ENCODE results near the gene PI4KB.

The PI4KB gene

DNA sequence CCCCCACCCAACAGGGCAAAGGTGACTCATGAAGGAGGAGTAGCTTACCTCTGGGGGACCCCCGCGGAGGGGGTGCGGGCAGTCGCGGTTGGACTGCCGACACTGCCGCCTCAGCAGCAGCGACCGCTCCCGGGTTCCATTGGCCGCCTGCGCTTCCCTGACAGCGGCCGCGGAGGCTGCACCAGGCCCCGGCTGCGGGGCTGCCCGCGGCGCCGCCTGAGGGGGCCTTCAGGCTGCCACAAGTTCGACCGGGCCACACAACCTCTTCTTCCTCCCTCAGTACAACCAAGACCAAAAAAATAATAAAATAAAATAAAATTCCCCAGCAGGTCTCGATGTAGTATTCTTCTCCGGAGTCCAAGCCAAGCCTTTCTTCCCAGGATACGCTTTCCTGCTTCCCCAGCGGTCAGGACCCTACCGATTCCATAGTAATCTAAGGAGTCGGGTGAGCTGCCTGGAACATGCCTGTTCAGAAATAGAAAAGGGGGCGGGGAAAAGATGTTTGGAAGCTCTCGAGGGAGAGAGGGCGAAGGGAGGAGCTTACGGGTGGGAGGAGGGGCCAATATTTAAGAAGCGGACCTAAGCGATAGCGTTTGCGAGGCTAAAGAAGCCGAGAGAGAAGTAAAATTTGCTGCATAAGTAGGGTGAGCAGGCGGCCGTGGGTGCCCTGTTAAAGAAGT lies at the start of gene PI4KB:
Gene PI4KB (minus strand): TSS at position 194 of the 680 bp plus-strand sequence. CDS start 10,935 bp downstream, outside the sequence.
- no peaks in the 10 kb centered on the region; the same call in none of the 2 replicates for H3K36me3 ChIP-seq (ENCODE audit: insufficient read depth, low read length)
- 0 out of 2 replicates have a peak, but pooled peaks cover 6% of the 10 kb centered on the region for H3K4me1 ChIP-seq (ENCODE audit: insufficient read depth, low read length)
- peak within 1 kb of the TSS; percentile 90 for H3K9ac ChIP-seq (ENCODE audit: low read depth, low read length)
- no peaks in the 10 kb centered on the region for H3K9me3 ChIP-seq (ENCODE audit: control insufficient read depth, insufficient read depth, low read length)

DNA sequence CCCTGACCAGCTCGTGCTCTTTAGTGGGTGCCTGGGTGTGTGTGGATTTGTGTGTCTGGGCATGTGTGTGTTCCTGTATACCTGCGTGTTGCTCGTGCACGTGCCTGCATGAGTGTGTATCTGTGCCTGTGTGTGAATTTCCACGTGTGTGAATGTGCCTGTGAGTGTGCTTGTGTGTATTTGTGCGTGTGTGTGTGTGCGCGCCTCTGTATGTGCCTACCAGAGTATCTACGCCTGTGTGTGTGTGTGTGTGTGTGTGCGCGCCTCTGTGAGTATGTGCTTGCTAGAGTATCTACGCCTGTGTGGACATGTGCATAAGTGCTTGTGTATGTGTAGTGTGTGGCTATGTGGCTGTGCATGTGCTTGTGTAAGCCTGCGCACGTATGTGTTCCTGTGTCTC lies 46.0 kb upstream of the PI4KB start:
- peaks cover 7% of the 10 kb centered on the region; the same call in 1 of the 2 replicates for H3K4me1 ChIP-seq (ENCODE audit: insufficient read depth, low read length)
- H3K36me3 ChIP-seq (ENCODE audit: insufficient read depth, low read length), result no peaks in the 10 kb centered on the region
- H3K9me3 ChIP-seq (ENCODE audit: control insufficient read depth, insufficient read depth, low read length), result no peaks in the 10 kb centered on the region
- H3K9ac ChIP-seq (ENCODE audit: low read depth, low read length), result no peak overlapping the region

DNA sequence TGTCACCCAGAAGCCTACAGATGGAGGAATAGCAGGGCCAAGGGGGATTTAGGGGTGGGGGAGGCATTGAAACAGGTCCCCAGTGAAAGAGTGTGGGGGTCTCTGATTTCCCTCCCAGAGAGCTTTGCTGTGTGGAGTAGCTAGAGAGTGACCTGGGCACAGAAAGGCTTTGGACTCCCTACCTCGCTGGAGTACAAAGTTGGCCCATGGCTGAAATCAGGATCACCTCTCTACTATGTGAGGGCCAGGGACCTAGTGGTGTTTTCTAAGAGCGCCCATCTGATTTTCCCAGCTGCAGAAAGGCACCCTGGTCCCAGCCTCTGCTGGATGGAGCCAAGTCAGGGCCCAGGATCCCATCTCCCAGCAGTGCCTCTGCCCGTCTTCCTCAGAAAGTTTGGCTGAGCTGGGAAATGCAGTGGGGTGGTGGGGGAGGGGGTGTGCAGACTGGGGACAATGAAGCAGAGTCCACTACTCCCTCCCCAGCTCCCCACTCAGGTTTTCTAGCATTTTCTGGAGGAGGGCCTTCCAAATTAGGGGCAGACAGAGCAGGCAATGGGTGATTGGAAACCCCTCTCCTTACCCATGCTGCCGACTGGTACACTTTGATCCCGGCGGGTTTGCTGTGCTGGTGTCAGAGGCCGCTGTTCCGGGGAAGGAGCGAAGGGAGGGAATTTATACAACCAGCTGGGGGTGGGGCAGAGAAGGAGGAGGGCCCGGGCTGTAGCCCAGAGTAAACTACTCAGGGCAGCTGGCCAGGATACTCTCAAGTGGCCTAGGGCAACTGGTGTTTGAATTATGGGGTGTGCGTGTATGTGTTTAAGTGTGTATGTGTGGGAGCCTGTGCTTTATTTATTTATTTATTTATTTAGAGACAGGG lies 45.1 kb upstream of the PI4KB start, which contains the start of gene SELENBP1:
Gene SELENBP1 (minus strand): TSS at position 648 of the 877 bp plus-strand sequence. CDS start 64 bp downstream, at position 584.
- Histone ChIP-seq H3K36me3 (ENCODE audit: insufficient read depth, low read length) (no peaks in the 10 kb centered on the region), H3K4me1 (ENCODE audit: insufficient read depth, low read length) (peaks cover 7% of the 10 kb centered on the region; the same call in 1 of the 2 replicates), H3K9ac (ENCODE audit: low read depth, low read length) (peak within 1 kb of the TSS; percentile 75), H3K9me3 (ENCODE audit: control insufficient read depth, insufficient read depth, low read length) (no peaks in the 10 kb centered on the region)

DNA sequence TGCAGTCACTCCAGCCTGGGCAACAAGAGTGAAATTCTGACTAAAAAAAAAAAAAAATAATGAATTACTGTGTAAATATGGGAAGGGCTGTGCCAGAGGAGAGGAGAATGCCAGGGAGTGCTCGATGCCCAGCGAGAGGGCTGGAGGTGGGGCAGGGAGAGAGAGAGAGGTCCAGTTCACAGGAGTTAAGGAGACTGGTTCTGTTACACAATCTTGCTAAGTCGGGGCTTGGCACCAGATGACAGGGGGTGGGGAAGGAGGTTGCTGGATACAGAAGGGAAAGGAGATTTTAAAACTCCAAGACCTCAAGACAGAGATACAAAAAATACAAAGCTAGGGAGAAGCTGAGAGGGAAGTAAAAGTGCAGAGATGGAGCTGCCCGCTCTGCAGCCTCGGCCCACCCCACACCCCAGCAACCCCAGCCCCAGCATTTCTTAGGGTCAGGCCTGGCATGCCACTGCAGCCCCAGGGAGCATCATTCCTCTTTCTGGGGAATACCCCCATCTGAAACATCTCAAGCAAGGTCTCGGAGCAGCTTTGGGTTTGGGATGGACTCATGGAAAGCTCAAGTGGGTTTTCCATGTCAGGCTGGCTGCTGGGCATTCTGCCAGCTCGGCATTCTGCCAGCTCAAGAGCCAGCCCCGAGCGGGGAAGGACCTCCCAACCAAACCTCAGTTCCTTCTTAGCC lies 44.3 kb upstream of the PI4KB start:
- H3K36me3 ChIP-seq (ENCODE audit: insufficient read depth, low read length), result no peaks in the 10 kb centered on the region
- H3K9ac ChIP-seq (ENCODE audit: low read depth, low read length), result peak overlapping the region; percentile 75; the same call in 1 of the 2 replicates
- no peaks in the 10 kb centered on the region for H3K9me3 ChIP-seq (ENCODE audit: control insufficient read depth, insufficient read depth, low read length)
- peaks cover 7% of the 10 kb centered on the region; the same call in 1 of the 2 replicates for H3K4me1 ChIP-seq (ENCODE audit: insufficient read depth, low read length)

DNA sequence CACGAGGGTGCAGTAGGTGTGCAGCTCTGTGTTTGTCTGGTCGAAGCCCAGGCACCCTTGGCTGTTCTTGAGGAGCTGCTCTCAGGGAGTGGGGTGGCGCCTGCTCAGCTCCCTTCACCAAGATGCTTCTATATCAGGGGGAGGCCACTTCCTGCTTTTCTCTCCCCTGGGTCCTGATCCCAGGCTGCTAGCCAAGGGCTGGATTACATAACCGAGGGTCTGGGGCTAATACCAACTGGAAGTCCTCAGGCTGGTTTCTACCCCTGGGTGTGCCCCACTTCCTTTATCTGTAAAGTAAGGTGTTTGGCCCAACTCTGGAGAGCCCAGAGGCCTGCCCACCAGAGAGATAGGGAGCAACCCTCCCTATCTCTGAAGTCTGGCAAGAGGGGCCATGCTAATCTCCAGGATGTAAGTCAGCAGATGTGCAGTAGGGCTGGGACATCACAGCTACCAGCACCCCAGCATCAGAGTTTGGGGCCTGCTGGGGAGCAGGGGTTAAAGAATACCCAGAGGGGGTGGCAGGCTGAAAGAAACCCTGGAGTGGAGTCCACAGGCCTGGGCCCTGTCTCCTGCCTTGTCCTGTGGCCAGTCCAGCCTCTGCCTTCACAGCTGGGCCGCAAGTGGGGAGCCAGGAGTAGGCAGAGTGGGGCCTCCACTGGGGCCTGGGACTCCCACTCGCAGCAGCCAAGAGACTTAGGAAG lies 43.1 kb upstream of the PI4KB start:
- no peaks in the 10 kb centered on the region for H3K9me3 ChIP-seq (ENCODE audit: control insufficient read depth, insufficient read depth, low read length)
- no peaks in the 10 kb centered on the region for H3K36me3 ChIP-seq (ENCODE audit: insufficient read depth, low read length)
- peaks cover 7% of the 10 kb centered on the region; the same call in 1 of the 2 replicates for H3K4me1 ChIP-seq (ENCODE audit: insufficient read depth, low read length)
- H3K9ac ChIP-seq (ENCODE audit: low read depth, low read length), result no peak overlapping the region

DNA sequence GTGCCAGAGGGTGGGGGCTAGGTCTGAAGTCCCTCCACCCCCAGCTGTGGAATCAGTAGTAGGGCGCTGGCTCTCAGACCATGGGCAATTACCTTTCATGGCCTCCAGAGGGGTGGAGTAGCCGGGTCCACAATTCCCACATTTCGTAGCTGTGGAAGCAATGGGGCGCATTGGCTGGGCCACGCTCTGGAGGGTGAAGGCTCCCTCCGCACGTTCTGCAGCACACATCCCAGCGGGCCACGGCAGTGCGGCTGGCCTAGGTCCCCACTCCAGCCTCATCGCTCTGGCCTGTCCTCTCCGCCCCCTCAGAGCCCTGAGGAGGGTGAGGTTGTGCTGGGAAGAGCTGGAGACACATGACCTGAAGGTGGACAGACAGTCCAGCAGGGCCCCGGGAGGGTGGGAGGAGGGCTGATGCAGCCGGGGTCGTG lies 42.4 kb upstream of the PI4KB start:
- Histone ChIP-seq H3K9ac (ENCODE audit: low read depth, low read length) (no peak overlapping the region), H3K36me3 (ENCODE audit: insufficient read depth, low read length) (no peaks in the 10 kb centered on the region)

DNA sequence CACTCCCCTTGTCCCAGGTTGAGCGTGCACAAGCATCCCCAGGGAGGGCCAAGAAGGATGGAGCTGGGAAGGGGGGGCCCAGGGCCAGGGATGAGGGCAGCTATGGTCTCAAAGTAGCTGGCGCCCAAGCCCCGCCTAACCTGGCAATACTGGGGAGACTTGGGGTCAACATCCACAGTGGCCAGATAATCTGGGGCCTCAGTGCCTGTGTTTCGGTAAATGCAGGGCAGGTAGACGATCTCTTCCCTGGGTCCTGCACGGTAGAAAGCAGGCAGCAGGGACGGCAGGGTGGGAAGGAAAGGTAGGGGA lies 42.0 kb upstream of the PI4KB start:
- H3K9me3 ChIP-seq (ENCODE audit: control insufficient read depth, insufficient read depth, low read length), result no peaks in the 10 kb centered on the region
- no peak overlapping the region for H3K9ac ChIP-seq (ENCODE audit: low read depth, low read length)
- H3K4me1 ChIP-seq (ENCODE audit: insufficient read depth, low read length), result peaks cover 7% of the 10 kb centered on the region; the same call in 1 of the 2 replicates
- no peaks in the 10 kb centered on the region for H3K36me3 ChIP-seq (ENCODE audit: insufficient read depth, low read length)

More for the DNA sequence above, 42.4 kb upstream of the PI4KB start:
- Histone ChIP-seq H3K9me3 (ENCODE audit: control insufficient read depth, insufficient read depth, low read length) (no peaks in the 10 kb centered on the region), H3K4me1 (ENCODE audit: insufficient read depth, low read length) (peaks cover 7% of the 10 kb centered on the region; the same call in 1 of the 2 replicates)

DNA sequence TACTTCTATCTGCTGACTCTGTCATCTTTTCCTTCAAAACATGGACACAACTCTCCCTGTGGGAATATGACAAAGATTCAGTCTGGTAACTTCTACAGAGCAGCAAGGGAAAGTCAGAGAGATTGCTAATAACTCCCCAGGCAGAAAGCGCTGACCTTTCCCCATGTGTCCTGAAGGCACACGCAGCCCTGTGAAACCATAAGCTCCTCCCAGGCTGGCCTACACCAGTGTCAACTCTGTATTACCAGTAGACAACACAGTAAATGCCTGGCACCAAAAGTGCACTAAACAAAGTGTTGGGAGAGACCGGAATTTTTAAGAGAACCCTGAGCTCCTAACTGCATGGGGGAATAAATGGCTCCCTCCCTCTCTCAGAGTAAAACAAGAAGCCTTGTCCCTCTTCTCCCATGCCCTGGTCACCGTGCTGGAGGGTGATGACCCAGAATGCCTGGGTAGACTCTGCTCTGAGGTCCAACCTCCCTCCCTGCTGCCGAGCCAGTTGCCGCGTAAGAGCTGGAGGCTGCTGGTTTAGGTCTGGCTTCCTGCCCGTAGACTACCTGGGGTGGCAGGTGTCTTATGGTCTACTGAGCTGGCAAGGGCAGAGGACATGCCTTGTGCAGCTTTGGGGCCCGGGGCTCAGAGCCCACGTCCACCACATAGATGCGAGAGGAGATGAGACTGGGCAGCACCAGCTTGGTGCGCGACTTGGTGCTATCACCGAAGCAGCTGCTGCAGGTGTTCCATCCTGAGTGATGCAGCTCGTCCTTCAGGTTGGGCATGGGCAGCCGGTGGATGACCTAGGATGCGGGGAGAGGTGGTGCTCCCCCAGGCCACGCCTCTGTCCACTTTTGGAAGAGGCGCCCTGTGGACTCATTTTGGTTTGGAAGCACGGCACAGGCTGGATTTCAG lies 41.4 kb upstream of the PI4KB start:
- Histone ChIP-seq H3K36me3 (ENCODE audit: insufficient read depth, low read length) (no peaks in the 10 kb centered on the region), H3K9me3 (ENCODE audit: control insufficient read depth, insufficient read depth, low read length) (no peaks in the 10 kb centered on the region), H3K9ac (ENCODE audit: low read depth, low read length) (no peak overlapping the region), H3K4me1 (ENCODE audit: insufficient read depth, low read length) (peaks cover 7% of the 10 kb centered on the region; the same call in 1 of the 2 replicates)

DNA sequence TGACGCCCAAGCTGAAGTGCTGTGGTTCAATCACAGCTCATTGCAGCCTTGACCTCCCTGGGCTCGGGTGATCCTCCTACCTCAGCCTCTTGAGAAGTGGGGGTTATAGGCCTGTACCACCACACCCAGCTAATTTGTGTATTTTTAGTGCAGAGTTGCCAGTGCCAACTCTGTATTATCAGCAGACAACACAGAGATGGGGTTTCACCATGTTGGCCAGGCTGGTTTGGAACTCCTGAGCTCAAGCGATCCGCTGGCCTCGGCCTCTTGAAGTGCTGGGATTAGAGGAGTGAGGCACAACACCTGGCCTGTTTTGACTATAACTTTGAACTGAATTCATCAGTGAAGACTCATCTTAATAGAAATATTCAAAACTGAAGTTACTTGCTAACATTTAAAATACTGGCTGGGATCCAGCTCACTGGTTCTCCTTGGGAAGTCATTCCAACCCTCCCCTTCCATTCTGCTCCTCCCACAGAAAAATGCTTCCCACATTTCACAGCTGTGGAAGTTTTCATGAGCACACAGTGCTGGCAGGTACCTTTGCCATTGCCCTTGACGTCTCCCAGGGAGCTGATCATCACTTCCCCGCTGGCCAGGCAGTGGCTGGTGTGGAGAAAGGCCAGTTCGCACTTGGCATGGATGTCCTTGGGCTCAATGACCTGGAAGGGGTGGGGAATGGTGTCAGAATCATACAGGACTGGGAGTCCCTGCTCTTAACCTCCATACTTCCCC lies 40.6 kb upstream of the PI4KB start:
- Histone ChIP-seq H3K9me3 (ENCODE audit: control insufficient read depth, insufficient read depth, low read length) (no peaks in the 10 kb centered on the region), H3K4me1 (ENCODE audit: insufficient read depth, low read length) (peaks cover 7% of the 10 kb centered on the region; the same call in 1 of the 2 replicates), H3K9ac (ENCODE audit: low read depth, low read length) (no peak overlapping the region), H3K36me3 (ENCODE audit: insufficient read depth, low read length) (no peaks in the 10 kb centered on the region)

DNA sequence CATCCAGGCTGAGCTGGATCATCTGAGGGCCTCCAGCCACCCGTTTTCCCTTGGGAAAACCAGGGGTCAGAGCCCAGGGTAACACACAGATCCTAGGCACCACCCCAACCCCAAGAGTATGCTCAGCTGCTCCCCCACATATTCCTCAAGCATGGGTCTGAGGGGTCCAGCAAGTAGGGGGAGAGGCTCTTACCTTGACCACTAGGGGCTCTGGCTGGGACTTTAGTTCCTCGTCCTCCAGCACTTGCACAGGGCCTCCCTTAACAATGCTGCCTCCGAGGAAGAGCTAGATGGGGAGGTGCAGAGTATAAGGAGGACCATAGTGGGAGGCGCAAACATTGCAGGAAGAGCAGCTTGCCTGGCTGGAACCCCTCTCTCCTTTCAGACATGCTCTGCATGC lies 37.8 kb upstream of the PI4KB start:
- Histone ChIP-seq H3K9ac (ENCODE audit: low read depth, low read length) (no peak overlapping the region), H3K4me1 (ENCODE audit: insufficient read depth, low read length) (no peaks in the 10 kb centered on the region), H3K36me3 (ENCODE audit: insufficient read depth, low read length) (no peaks in the 10 kb centered on the region), H3K9me3 (ENCODE audit: control insufficient read depth, insufficient read depth, low read length) (peaks cover 5% of the 10 kb centered on the region; the same call in 1 of the 2 replicates)

DNA sequence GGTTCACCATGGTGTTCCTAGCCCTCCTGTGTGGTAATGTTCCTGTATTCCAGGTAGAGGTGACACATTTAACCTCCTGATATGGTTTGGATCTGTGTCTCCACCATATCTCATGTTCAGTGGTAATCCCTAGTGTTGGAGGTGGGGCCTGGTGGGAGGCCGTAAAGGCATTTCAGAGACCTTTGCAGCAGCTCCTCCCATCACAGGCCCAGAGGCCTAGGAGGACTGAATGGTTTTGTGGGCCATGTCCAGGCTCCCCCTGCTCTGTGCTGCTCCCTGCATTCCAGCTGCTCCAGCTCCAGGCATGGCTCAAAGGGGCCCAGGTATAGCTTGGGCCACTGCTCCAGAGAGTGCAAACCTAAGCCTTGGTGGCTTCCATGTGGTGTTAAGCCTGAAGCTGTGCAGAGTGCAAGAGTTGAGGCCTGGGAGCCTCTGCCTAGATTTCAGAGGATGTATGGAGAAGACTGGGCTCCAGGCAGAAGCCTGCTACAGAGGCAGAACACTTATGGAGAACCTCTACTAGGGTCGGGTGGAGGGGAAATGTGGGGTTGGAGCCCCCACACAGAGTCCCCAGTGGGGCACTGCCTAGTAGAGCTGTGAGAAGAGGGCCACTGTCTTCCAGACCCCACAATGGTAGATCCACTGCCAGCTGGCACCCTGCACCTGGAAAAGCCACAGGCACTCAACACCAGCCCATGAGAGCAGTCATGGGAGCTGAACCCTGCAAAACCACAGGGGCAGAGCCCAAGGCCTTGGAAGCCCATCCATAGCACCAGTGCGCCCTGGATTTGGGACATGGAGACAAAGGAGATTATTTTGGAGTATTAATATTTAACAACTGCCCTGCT lies 35.3 kb upstream of the PI4KB start:
- Histone ChIP-seq H3K4me1 (ENCODE audit: insufficient read depth, low read length) (no peaks in the 10 kb centered on the region), H3K9me3 (ENCODE audit: control insufficient read depth, insufficient read depth, low read length) (peaks cover 5% of the 10 kb centered on the region; the same call in 1 of the 2 replicates), H3K36me3 (ENCODE audit: insufficient read depth, low read length) (no peaks in the 10 kb centered on the region), H3K9ac (ENCODE audit: low read depth, low read length) (no peak overlapping the region)

DNA sequence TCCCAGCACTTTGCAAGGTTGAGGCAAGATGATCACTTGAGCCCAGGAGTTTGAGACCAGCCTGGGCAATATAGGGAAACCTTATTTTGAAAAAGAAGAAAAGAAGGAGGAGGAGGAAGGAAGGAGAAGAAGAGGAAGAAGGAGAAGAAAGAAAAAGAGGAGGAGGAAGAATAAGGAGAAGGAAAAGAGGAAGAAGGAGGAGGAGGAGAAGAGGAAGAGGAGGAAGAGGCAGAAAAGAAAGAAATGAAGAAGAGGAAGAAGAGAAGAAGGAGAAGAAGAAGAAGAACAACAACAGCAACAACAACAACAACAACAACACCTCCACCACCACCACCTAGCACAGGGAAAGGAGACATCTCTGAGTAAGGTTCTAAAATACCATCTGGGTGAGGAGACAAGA lies 34.7 kb upstream of the PI4KB start:
- Histone ChIP-seq H3K4me1 (ENCODE audit: insufficient read depth, low read length) (no peaks in the 10 kb centered on the region), H3K9me3 (ENCODE audit: control insufficient read depth, insufficient read depth, low read length) (peaks cover 5% of the 10 kb centered on the region; the same call in 1 of the 2 replicates), H3K9ac (ENCODE audit: low read depth, low read length) (no peak overlapping the region), H3K36me3 (ENCODE audit: insufficient read depth, low read length) (no peaks in the 10 kb centered on the region)
